GM21390 (cell line): ENCODE data around the gene ALDH18A1.

Experiments used
- ATAC-seq: cut with Tn5 transposase; IDR thresholded peaks from one replicate; pipeline ENCODE4 v1.9.1; 2021; ENCODE audit not compliant: unreplicated experiment

Gene ALDH18A1

GRCh38 chr10:95579835-95580535 lies 76.5 kb downstream of the ALDH18A1 start:
- ATAC-seq: no peak

- ATAC-seq: no peak
Observed at GRCh38 chr10:95579292-95579691, 77.2 kb downstream of the ALDH18A1 start.

- no peak for ATAC-seq
Observed at GRCh38 chr10:95578619-95579018, 77.9 kb downstream of the ALDH18A1 start.

- no peak for ATAC-seq
Observed at GRCh38 chr10:95574649-95575365, 81.7 kb downstream of the ALDH18A1 start.

- ATAC-seq: no peak
Observed at GRCh38 chr10:95573964-95574604, 82.4 kb downstream of the ALDH18A1 start.

GRCh38 chr10:95573527-95573926 lies 83.0 kb downstream of the ALDH18A1 start:
- no peak for ATAC-seq

GRCh38 chr10:95572131-95572820 lies 84.2 kb downstream of the ALDH18A1 start:
- no peak for ATAC-seq

- ATAC-seq: no peak
Observed at GRCh38 chr10:95571390-95571789, 85.1 kb downstream of the ALDH18A1 start.

GRCh38 chr10:95569368-95569767 lies 87.1 kb downstream of the ALDH18A1 start:
- ATAC-seq: no peak

- no peak for ATAC-seq
Observed at GRCh38 chr10:95567903-95568630, 88.4 kb downstream of the ALDH18A1 start.

GRCh38 chr10:95566136-95566535 lies 90.4 kb downstream of the ALDH18A1 start:
- no peak for ATAC-seq

- ATAC-seq: no peak
Observed at GRCh38 chr10:95565336-95565735, 91.2 kb downstream of the ALDH18A1 start.

- no peak for ATAC-seq
Observed at GRCh38 chr10:95564291-95564690, 92.2 kb downstream of the ALDH18A1 start.

GRCh38 chr10:95562341-95562965 lies 94.1 kb downstream of the ALDH18A1 start:
- no peak for ATAC-seq

- ATAC-seq: no peak
Observed at GRCh38 chr10:95561864-95562177, 94.7 kb downstream of the ALDH18A1 start.

- peak; percentile 99 for ATAC-seq
Observed at GRCh38 chr10:95561177-95561863, 95.2 kb downstream of the ALDH18A1 start, which contains the start of gene SORBS1. Gene SORBS1, minus strand, starts transcription at chr10:95561371. Its CDS starts 120,236 bp downstream, at chr10:95441135.

- no peak for ATAC-seq
Observed at GRCh38 chr10:95560278-95561176, 96.0 kb downstream of the ALDH18A1 start.

- ATAC-seq: no peak
Observed at GRCh38 chr10:95559896-95560277, 96.6 kb downstream of the ALDH18A1 start.

GRCh38 chr10:95559471-95559870 lies 97.0 kb downstream of the ALDH18A1 start:
- ATAC-seq: no peak
